ENCODE results near the gene RABEP1. TPM values are rescaled to one million over a fixed set of nuclear protein-coding genes. Genes with fewer than 3 reads are reported as not detected.
"Not testable (repeated sequence)": the region's sequence is repeated elsewhere in the genome, so short reads cannot be mapped to it uniquely, and the experiment has no call there.

The RABEP1 gene, protein sequence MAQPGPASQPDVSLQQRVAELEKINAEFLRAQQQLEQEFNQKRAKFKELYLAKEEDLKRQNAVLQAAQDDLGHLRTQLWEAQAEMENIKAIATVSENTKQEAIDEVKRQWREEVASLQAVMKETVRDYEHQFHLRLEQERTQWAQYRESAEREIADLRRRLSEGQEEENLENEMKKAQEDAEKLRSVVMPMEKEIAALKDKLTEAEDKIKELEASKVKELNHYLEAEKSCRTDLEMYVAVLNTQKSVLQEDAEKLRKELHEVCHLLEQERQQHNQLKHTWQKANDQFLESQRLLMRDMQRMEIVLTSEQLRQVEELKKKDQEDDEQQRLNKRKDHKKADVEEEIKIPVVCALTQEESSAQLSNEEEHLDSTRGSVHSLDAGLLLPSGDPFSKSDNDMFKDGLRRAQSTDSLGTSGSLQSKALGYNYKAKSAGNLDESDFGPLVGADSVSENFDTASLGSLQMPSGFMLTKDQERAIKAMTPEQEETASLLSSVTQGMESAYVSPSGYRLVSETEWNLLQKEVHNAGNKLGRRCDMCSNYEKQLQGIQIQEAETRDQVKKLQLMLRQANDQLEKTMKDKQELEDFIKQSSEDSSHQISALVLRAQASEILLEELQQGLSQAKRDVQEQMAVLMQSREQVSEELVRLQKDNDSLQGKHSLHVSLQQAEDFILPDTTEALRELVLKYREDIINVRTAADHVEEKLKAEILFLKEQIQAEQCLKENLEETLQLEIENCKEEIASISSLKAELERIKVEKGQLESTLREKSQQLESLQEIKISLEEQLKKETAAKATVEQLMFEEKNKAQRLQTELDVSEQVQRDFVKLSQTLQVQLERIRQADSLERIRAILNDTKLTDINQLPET
- total RNA-seq (10 to 100 TPM; 19.5 to 48.7 (median 40.5) TPM), polyA plus RNA-seq (10 to 100 TPM; 15.1 to 36.6 TPM)
- long read RNA-seq, donor 1, full-length matches to known transcripts: 3 of 78 reads
- long read RNA-seq, donor 1, partial matches to known transcripts: 50 of 78 reads
- long read RNA-seq, donor 1, other reads (novel, unspliced or antisense): 25 of 78 reads
- long read RNA-seq, donor 2, full-length matches to known transcripts: 6 of 152 reads
- long read RNA-seq, donor 2, partial matches to known transcripts: 129 of 152 reads
- long read RNA-seq, donor 2, other reads (novel, unspliced or antisense): 17 of 152 reads
- long read RNA-seq, donor 3, full-length matches to known transcripts: 74 of 100 reads
- long read RNA-seq, donor 3, partial matches to known transcripts: 7 of 100 reads
- long read RNA-seq, donor 3, other reads (novel, unspliced or antisense): 19 of 100 reads

DNA sequence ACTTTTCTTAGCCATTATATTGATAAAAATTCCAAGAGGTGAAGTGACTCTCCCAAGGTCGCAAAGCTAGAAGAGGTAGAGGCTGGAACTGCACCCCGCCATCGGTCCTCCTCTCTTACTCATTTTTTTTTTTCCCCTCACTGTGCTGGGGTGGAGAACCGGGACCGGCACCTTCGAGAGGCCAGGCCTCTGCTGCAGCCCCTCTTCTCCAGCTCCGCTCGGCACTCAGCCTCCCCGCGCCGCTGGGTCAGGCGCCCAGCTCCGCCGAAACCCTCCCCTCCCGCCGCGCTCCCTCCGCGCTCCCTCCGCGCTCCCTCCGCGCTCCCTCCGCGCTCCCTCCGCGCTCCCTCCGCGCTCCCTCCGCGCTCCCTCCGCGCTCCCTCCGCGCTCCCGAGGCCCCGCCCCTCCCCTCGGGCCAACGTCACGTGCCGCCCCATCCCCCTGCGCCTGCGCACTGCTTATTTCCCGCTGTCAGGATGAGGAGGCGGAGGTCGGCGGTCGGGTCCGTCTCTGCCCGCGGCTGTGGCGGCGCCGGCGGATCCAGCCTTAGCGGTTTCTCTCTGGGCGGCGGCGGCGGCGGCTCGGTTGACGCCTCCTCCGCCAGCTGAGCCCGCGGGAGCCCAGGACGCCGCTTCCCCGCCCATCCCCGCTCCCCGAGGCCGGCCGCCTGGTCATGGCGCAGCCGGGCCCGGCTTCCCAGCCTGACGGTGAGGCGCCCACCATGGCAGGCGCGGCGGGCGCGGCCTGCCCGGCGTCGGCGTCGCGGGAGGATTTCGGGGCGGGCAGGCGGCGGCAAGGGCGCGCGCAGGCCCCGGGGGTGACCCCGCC, at the start of gene RABEP1:
RABEP1 (plus strand) TSS at position 471 of the 828 bp plus-strand sequence; CDS start at position 674, 203 bp downstream.
- H3K36me3 ChIP-seq: no peaks in the 10 kb centered on the region
- intact Hi-C loops (cut with DNase I): no loop called here
- peaks cover 6% of the 10 kb centered on the region for H3K4me1 ChIP-seq (ENCODE audit: insufficient read depth)
- H3K4me3 ChIP-seq: peak within 1 kb of the TSS; percentile 93
- peak within 1 kb of the TSS; percentile 66 to 73 for H3K27ac ChIP-seq
- WGBS, 3 donors: 1 to 2% (median 1%) methylated on average over 52 to 97 of the region's 98 CpGs
- TF ChIP-seq POLR2A (IDR thresholded peaks at IDR 0.05): peak; percentile 81
- TF ChIP-seq, protein P1, sequence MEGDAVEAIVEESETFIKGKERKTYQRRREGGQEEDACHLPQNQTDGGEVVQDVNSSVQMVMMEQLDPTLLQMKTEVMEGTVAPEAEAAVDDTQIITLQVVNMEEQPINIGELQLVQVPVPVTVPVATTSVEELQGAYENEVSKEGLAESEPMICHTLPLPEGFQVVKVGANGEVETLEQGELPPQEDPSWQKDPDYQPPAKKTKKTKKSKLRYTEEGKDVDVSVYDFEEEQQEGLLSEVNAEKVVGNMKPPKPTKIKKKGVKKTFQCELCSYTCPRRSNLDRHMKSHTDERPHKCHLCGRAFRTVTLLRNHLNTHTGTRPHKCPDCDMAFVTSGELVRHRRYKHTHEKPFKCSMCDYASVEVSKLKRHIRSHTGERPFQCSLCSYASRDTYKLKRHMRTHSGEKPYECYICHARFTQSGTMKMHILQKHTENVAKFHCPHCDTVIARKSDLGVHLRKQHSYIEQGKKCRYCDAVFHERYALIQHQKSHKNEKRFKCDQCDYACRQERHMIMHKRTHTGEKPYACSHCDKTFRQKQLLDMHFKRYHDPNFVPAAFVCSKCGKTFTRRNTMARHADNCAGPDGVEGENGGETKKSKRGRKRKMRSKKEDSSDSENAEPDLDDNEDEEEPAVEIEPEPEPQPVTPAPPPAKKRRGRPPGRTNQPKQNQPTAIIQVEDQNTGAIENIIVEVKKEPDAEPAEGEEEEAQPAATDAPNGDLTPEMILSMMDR (IDR thresholded peaks at IDR 0.05): no peak
- TF ChIP-seq EP300 (IDR thresholded peaks at IDR 0.05): no peak
- H3K27me3 ChIP-seq: no peaks in the 10 kb centered on the region
- DNase-seq: peak; percentile 92 to 96 (median 93)
- no peaks in the 10 kb centered on the region for H3K9me3 ChIP-seq

DNA sequence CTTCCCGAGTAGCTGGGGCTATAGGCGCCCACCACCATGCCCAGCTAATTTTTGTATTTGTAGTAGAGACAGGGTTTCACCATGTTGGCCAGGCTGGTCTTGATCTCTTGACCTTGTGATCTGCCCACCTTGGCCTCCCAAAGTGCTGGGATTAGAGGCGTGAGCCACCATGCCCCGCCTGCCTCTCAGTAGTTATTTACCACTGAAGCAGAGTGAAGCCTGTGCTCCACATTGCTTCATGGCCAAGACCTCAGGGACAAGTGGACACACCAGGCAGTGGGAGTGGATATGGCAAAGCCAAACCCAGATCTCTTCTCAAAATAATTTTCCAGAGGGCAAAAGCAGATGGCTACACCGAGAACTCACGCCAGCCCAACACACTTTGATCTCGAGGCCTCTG, 48.6 kb upstream of the RABEP1 start:
- H3K4me3 ChIP-seq; H3K27me3 ChIP-seq; H3K9me3 ChIP-seq; H3K4me1 ChIP-seq (ENCODE audit: insufficient read depth); H3K36me3 ChIP-seq; intact Hi-C loops (cut with DNase I); H3K27ac ChIP-seq; DNase-seq: not testable (repeated sequence)
- WGBS, 3 donors: 93 to 98% (median 95%) methylated on average over 7 of the region's 7 CpGs

DNA sequence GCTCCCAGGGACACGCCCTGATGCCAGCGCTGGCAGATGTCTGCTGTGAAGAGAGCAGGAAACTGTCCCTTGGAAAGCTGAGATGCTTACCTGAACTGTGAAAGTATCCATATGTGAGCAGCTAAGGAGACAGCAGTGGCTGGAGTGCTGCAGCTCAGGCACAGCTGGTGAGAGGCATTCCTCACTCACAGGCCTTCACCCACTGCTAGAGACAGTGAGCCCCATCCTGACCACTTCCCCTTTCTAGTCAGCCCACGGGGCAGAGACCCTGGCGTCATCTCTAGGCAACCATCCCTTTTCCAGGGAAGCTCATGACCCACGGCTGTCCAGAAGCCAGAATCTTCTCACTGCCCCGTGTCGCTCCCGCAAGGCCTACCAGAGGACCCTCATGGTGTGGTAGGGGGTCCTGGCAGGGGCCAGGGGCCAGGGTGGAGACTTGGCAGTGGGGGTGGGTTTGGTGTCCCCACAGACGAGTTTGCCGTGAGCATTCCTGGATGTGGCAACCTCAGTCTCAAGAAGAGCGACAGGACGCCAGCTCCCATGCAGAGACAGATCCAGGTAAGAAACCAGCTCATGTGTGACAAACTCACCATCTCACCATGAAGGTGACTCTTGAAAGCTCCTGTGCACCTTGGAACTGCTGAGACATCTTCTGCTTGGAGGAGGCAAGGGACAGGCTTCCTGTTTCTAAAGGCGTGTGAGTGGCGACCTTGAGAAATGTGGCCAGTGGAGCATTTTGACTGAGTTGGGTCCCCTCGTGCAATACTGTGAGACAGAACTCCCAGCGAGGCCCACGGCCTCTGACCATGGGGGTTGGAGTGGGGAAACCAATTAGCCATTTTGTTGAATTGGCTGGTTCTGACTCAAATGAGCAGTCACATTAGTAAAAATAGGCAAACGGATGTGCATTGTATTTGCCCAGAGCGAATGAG, 47.2 kb upstream of the RABEP1 start, which contains the start of gene SCIMP:
SCIMP (minus strand) TSS at position 216 of the 932 bp plus-strand sequence; CDS start at position 111, 105 bp downstream.
- Histone ChIP-seq H3K4me1 (ENCODE audit: insufficient read depth) (no peaks in the 10 kb centered on the region), H3K27ac (no peak within 1 kb of the TSS), H3K4me3 (no peak within 1 kb of the TSS), H3K27me3 (no peaks in the 10 kb centered on the region), H3K36me3 (no peaks in the 10 kb centered on the region), H3K9me3 (no peaks in the 10 kb centered on the region)
- DNase-seq: no peak
- TF ChIP-seq POLR2A (IDR thresholded peaks at IDR 0.05): no peak
- TF ChIP-seq, protein P1 (IDR thresholded peaks at IDR 0.05): no peak
- TF ChIP-seq EP300 (IDR thresholded peaks at IDR 0.05): no peak
- intact Hi-C loops (cut with DNase I): no loop called here
- WGBS, 3 donors: 89 to 90% (median 89%) methylated on average over 19 of the region's 19 CpGs

Measured in ovary (tissue), 10 donors.